OCI-LY7 (cell line): ENCODE data around the gene SLC16A11. TPM values are rescaled to one million over a fixed set of nuclear protein-coding genes. Genes with fewer than 3 reads are reported as not detected.

ENCODE experiments used
- BruUV-seq: library from RNA; stranded (reverse); fragments of 400-500 nt; replicated peaks from 2 replicates; lab custom pipeline; 2021; lab: Mats Ljungman, UMichigan
- CTCF ChIA-PET: fragments of 300-600 bp; sonication (Branson Sonifier 250); formaldehyde crosslinking; loops from one replicate; lab custom pipeline; 2022; ENCODE audit warnings: antibody characterized with exemption; ENCODE audit not compliant: unreplicated experiment; lab: Charles Lee
- POLR2A ChIA-PET: fragments of 300-600 bp; sonication (Branson Sonifier 250); formaldehyde crosslinking; loops from one replicate; lab custom pipeline; 2022; ENCODE audit warnings: antibody characterized with exemption; lab: Charles Lee
- DNase-seq: peaks from one replicate; pipeline ENCODE4 v3.0.0-alpha.2; 2015; ENCODE audit warnings: low spot score
- H2AFZ ChIP-seq: fragments of 200-600 bp; sonication (generic), shearing (Covaris generic); 2 replicates; pipeline ENCODE4 v1.6.1; 2014; ENCODE audit warnings: mild to moderate bottlenecking, antibody characterized with exemption, low read length, moderate library complexity
- H3K27ac ChIP-seq: fragments of 200-600 bp; sonication (generic); 2 replicates; pipeline ENCODE4 v1.5.1; 2014; ENCODE audit warnings: mixed run types, low read depth, mild to moderate bottlenecking, moderate library complexity, low read length, inconsistent platforms; ENCODE audit not compliant: poor library complexity, severe bottlenecking
- H3K36me3 ChIP-seq: fragments of 200-600 bp; sonication (generic); 2 replicates; pipeline ENCODE4 v1.6.1; 2014; ENCODE audit warnings: mild to moderate bottlenecking, antibody characterized with exemption, low read length, moderate library complexity, mixed read lengths; ENCODE audit not compliant: insufficient read depth
- H3K4me1 ChIP-seq: fragments of 200-600 bp; sonication (generic); 2 replicates; pipeline ENCODE4 v1.5.1; 2014; ENCODE audit warnings: mild to moderate bottlenecking, low read length; ENCODE audit not compliant: insufficient read depth, poor library complexity, severe bottlenecking
- H3K4me2 ChIP-seq: fragments of 200-600 bp; sonication (generic); 2 replicates; pipeline ENCODE4 v1.6.1; 2014; ENCODE audit warnings: mild to moderate bottlenecking, low read length
- H3K4me3 ChIP-seq: fragments of 200-600 bp; sonication (generic); 2 replicates; pipeline ENCODE4 v1.5.1; 2014; ENCODE audit warnings: mild to moderate bottlenecking, low read depth, low read length; ENCODE audit not compliant: poor library complexity, severe bottlenecking
- H3K79me2 ChIP-seq: fragments of 200-600 bp; sonication (generic); 2 replicates; pipeline ENCODE4 v1.6.1; 2016; ENCODE audit warnings: low read depth, mild to moderate bottlenecking, low read length, moderate library complexity, mixed read lengths; ENCODE audit not compliant: insufficient read depth
- H3K9me2 ChIP-seq: fragments of 200-600 bp; sonication (generic); 2 replicates; pipeline ENCODE4 v1.6.1; 2016; ENCODE audit warnings: mild to moderate bottlenecking, low read length, mixed read lengths; ENCODE audit not compliant: insufficient read depth
- H3K9me3 ChIP-seq: fragments of 200-600 bp; sonication (generic); 2 replicates; pipeline ENCODE4 v1.6.1; 2014; ENCODE audit warnings: mild to moderate bottlenecking, mixed run types, low read length, mixed read lengths
- H4K20me1 ChIP-seq: fragments of 200-600 bp; sonication (generic); 2 replicates; pipeline ENCODE4 v1.6.1; 2014; ENCODE audit warnings: mild to moderate bottlenecking, antibody characterized with exemption, low read length, moderate library complexity, mixed read lengths; ENCODE audit not compliant: insufficient read depth
- EZH2phosphoT487 ChIP-seq: fragments of 200-600 bp; sonication (generic); IDR thresholded peaks from 2 replicates; pipeline ENCODE4 v1.6.1; 2018; ENCODE audit warnings: low read depth, borderline replicate concordance, mild to moderate bottlenecking, mixed run types, antibody characterized with exemption, low read length, moderate library complexity, mixed read lengths
- intact Hi-C: fragments of 100-400 bp; cut with micrococcal nuclease; formaldehyde crosslinking; loops from one replicate; pipeline ENCODE4 v1.10.0; 2022; ENCODE audit not compliant: unreplicated experiment
- total RNA-seq, 2 experiments: library from RNA; depleted of rRNA in 1 of 2; stranded (reverse); fragments of >200 nt in 1 of 2; shearing (Covaris generic) in 1 of 2; gene quantifications; 2 replicates each; pipeline ENCODE4 v1.2.3, GENCODE V29; 2014 to 2022
- TF ChIP-seq, protein P1 (sequence below): fragments of 200-600 bp; sonication (generic); conservative IDR thresholded peaks from 2 replicates; pipeline ENCODE4 v1.5.1; 2014; ENCODE audit warnings: mild to moderate bottlenecking, antibody characterized with exemption, low read length, moderate library complexity, mixed read lengths

Gene SLC16A11
- total RNA-seq, 2 experiments from 2014 or later: not detected

DNA sequence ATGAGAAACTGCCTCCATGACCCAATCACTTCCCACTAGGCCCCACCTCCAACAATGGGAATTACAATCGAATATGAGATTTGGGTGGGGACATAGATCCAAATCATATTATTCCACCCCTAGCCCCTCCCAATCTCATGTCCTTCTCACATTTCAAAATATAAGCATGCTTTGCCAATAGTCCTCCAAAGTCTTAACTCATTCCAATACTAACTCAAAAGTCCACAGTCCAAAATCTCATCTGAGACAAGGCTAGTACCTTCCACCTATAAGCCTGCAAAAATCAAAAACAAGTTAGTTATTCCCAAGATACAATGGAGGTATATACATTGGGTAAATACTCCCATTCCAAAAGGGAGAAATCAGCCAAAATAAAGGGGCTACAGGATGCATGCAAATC lies 23.3 kb upstream of the SLC16A11 start:
- ChIA-PET POLR2A (no interaction called here), CTCF (no interaction called here)
- Histone ChIP-seq H2AFZ (no peak overlapping the region), H3K4me2 (no peak overlapping the region), H3K79me2 (no peaks in the 10 kb centered on the region), H3K36me3 (no peaks in the 10 kb centered on the region), H3K4me3 (no peak overlapping the region), H3K9me3 (0 out of 2 replicates have a peak, but pooled peaks cover 6% of the 10 kb centered on the region), H3K27ac (no peak overlapping the region), H3K9me2 (no peaks in the 10 kb centered on the region), H4K20me1 (no peaks in the 10 kb centered on the region), H3K4me1 (no peaks in the 10 kb centered on the region)
- TF ChIP-seq, protein P1, sequence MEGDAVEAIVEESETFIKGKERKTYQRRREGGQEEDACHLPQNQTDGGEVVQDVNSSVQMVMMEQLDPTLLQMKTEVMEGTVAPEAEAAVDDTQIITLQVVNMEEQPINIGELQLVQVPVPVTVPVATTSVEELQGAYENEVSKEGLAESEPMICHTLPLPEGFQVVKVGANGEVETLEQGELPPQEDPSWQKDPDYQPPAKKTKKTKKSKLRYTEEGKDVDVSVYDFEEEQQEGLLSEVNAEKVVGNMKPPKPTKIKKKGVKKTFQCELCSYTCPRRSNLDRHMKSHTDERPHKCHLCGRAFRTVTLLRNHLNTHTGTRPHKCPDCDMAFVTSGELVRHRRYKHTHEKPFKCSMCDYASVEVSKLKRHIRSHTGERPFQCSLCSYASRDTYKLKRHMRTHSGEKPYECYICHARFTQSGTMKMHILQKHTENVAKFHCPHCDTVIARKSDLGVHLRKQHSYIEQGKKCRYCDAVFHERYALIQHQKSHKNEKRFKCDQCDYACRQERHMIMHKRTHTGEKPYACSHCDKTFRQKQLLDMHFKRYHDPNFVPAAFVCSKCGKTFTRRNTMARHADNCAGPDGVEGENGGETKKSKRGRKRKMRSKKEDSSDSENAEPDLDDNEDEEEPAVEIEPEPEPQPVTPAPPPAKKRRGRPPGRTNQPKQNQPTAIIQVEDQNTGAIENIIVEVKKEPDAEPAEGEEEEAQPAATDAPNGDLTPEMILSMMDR: no peak
- no peak for DNase-seq
- intact Hi-C loops: no loop called here
- BruUV-seq: no TSS peak

GRCh38 chr17:7064261-7064660 lies 20.4 kb upstream of the SLC16A11 start:
- Histone ChIP-seq H3K27ac (no peak overlapping the region), H3K36me3 (no peaks in the 10 kb centered on the region), H2AFZ (no peak overlapping the region), H3K4me1 (no peaks in the 10 kb centered on the region), H3K4me3 (no peak overlapping the region), H3K79me2 (no peaks in the 10 kb centered on the region), H3K4me2 (no peak overlapping the region), H3K9me2 (no peaks in the 10 kb centered on the region), H3K9me3 (0 out of 2 replicates have a peak, but pooled peaks cover 6% of the 10 kb centered on the region), H4K20me1 (no peaks in the 10 kb centered on the region)
- BruUV-seq: no TSS peak
- CTCF ChIA-PET: no interaction called here
- POLR2A ChIA-PET: interaction anchor here (0.6 kb wide), 1 partner anchor 23 kb away, joined by 3 read pairs; no protein-coding TSS in a partner anchor
- TF ChIP-seq, protein P1: no peak
- no peak for DNase-seq
- intact Hi-C loops: no loop called here

GRCh38 chr17:7063518-7064094 lies 19.7 kb upstream of the SLC16A11 start:
- ChIA-PET POLR2A (interaction anchor here (0.6 kb wide), 1 partner anchor 30 kb away, joined by 4 read pairs; no protein-coding TSS in a partner anchor), CTCF (interaction anchor here (0.6 kb wide), 1 partner anchor 369 kb away, joined by 3 read pairs; no protein-coding TSS in a partner anchor)
- intact Hi-C loops: no loop called here
- TF ChIP-seq EZH2phosphoT487: no peak
- TF ChIP-seq, protein P1: no peak
- H3K79me2 ChIP-seq: no peaks in the 10 kb centered on the region
- H2AFZ ChIP-seq: no peak overlapping the region
- H3K9me3 ChIP-seq: 0 out of 2 replicates have a peak, but pooled peaks cover 6% of the 10 kb centered on the region
- no peak overlapping the region for H3K4me2 ChIP-seq
- no peaks in the 10 kb centered on the region for H3K9me2 ChIP-seq
- H3K4me3 ChIP-seq: no peak overlapping the region
- H3K4me1 ChIP-seq: no peaks in the 10 kb centered on the region
- H3K36me3 ChIP-seq: no peaks in the 10 kb centered on the region
- no peak overlapping the region for H3K27ac ChIP-seq
- no peak for DNase-seq
- no peaks in the 10 kb centered on the region for H4K20me1 ChIP-seq
- BruUV-seq: no TSS peak
